Activated CD4-positive, CD25-positive, alpha-beta regulatory T cell treated with anti-CD3 and anti-CD28 coated beads, Interleukin-2, amount 50 U/mL, for 72 hours (primary cell): ENCODE data around the gene OXLD1.
"Not testable (repeated sequence)": the region's sequence is repeated elsewhere in the genome, so short reads cannot be mapped to it uniquely, and the experiment has no call there.

ENCODE experiments used
- DNase-seq: peaks from one replicate; pipeline ENCODE4 v3.0.0; 2021

Gene OXLD1

GRCh38 chr17:81682565-81683207, 16.3 kb upstream of the OXLD1 start:
- DNase-seq: no peak

- no peak for DNase-seq
These were observed 15.3 kb upstream of the OXLD1 start for GRCh38 chr17:81681672-81682071.

GRCh38 chr17:81680150-81680549, 13.7 kb upstream of the OXLD1 start:
- DNase-seq: no peak

- no peak for DNase-seq
These were observed 10.5 kb upstream of the OXLD1 start for GRCh38 chr17:81676906-81677305.

- DNase-seq: not testable (repeated sequence)
These were observed 9.3 kb upstream of the OXLD1 start for GRCh38 chr17:81675515-81676221.

GRCh38 chr17:81673561-81674258, 7.3 kb upstream of the OXLD1 start:
- no peak for DNase-seq

- no peak for DNase-seq
These were observed 6.5 kb upstream of the OXLD1 start for GRCh38 chr17:81672954-81673353.

- no peak for DNase-seq
These were observed 6.1 kb upstream of the OXLD1 start for GRCh38 chr17:81672504-81672903.

- DNase-seq: no peak
These were observed 1.3 kb upstream of the OXLD1 start for GRCh38 chr17:81667754-81668153.

- no peak for DNase-seq
These were observed 388 bp downstream of the OXLD1 start for GRCh38 chr17:81666092-81666341.

- peak; percentile 55 for DNase-seq
These were observed 957 bp downstream of the OXLD1 start for GRCh38 chr17:81665205-81666091.

- no peak for DNase-seq
These were observed 2.3 kb downstream of the OXLD1 start for GRCh38 chr17:81664051-81664470.

- DNase-seq: no peak
These were observed 4.4 kb downstream of the OXLD1 start for GRCh38 chr17:81662002-81662401.

- no peak for DNase-seq
These were observed 6.0 kb downstream of the OXLD1 start for GRCh38 chr17:81660441-81660840.

GRCh38 chr17:81659038-81659437, 7.4 kb downstream of the OXLD1 start:
- no peak for DNase-seq

- no peak for DNase-seq
These were observed 9.6 kb downstream of the OXLD1 start for GRCh38 chr17:81656835-81657234.

- no peak for DNase-seq
These were observed 10.2 kb downstream of the OXLD1 start, which contains the start of gene PDE6G for GRCh38 chr17:81656118-81656743. Gene PDE6G, minus strand, starts transcription at chr17:81656542. Its CDS starts 3,237 bp downstream, at chr17:81653305.

- DNase-seq: no peak
These were observed 10.9 kb downstream of the OXLD1 start for GRCh38 chr17:81655378-81656117.

- no peak for DNase-seq
These were observed 13.3 kb downstream of the OXLD1 start for GRCh38 chr17:81652906-81653771.

GRCh38 chr17:81651692-81652091, 14.7 kb downstream of the OXLD1 start:
- no peak for DNase-seq

GRCh38 chr17:81650951-81651350, 15.5 kb downstream of the OXLD1 start:
- DNase-seq: no peak
